Muscle layer of colon (tissue), 2 donors: ENCODE measurements around the gene HHIPL1.

ENCODE experiments used
- H3K27ac ChIP-seq: one replicate; pipeline ENCODE4 v1.7.0; 2013; ENCODE audit warnings: low read depth, mild to moderate bottlenecking, low read length, moderate library complexity
- H3K27me3 ChIP-seq, 2 donors: one replicate each; pipeline ENCODE4 v1.7.0; 2013; ENCODE audit warnings: low read length in 2 of 2, mild to moderate bottlenecking in 2 of 2; ENCODE audit not compliant: insufficient read depth in 2 of 2, control insufficient read depth in 1 of 2
- H3K36me3 ChIP-seq: one replicate; pipeline ENCODE4 v1.7.0; 2013; ENCODE audit warnings: mild to moderate bottlenecking, low read length; ENCODE audit not compliant: insufficient read depth
- H3K4me1 ChIP-seq: one replicate; pipeline ENCODE4 v1.7.0; 2013; ENCODE audit warnings: mild to moderate bottlenecking, low read length; ENCODE audit not compliant: insufficient read depth
- H3K4me3 ChIP-seq, 2 donors: one replicate each; pipeline ENCODE4 v1.7.0; 2013; ENCODE audit warnings: low read length in 2 of 2, low read depth in 1 of 2, mild to moderate bottlenecking in 1 of 2, moderate library complexity in 1 of 2
- H3K9ac ChIP-seq: one replicate; pipeline ENCODE4 v1.7.0; 2013; ENCODE audit warnings: low read length
- H3K9me3 ChIP-seq: one replicate; pipeline ENCODE4 v1.7.0; 2013; ENCODE audit warnings: mild to moderate bottlenecking, low read length
- donor health status: abdominal sarcoma.
- donor health status: Adenocarcinoma of cecum.

Gene HHIPL1

DNA sequence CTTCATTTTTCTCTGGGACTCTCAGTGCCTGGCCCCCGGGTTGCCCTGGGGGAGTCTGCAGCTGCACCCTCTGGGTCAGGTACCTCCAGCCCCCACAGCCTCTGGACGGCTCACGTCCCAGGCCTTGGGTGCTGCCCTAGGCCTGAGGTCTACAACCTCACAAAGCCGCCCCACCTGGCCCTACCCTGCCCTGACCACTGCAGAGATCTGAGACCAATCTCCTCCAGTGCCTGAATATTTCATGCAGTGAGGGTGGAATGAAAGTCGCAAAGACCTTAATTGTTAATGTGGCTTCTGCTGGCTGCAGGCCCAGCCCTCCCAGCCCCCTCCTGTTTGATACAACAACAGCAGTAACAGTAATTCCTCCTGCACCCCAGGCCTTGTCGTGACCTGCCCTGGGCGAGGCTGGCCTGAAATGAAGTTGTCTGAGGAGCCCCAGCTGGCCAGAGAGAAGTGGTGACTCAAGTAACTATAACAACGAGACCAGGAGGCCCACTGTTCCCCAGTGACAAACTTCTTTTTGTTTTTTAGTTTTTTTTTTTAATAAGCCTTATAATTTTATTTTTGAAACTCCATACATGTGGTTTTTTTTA lies 32.1 kb upstream of the HHIPL1 start:
- Histone ChIP-seq H3K4me1 (no peaks in the 10 kb centered on the region), H3K36me3 (no peaks in the 10 kb centered on the region), H3K9me3 (no peaks in the 10 kb centered on the region), H3K4me3 (no peak overlapping the region), H3K9ac (no peak overlapping the region), H3K27me3 (no peaks in the 10 kb centered on the region), H3K27ac (no peak overlapping the region)

DNA sequence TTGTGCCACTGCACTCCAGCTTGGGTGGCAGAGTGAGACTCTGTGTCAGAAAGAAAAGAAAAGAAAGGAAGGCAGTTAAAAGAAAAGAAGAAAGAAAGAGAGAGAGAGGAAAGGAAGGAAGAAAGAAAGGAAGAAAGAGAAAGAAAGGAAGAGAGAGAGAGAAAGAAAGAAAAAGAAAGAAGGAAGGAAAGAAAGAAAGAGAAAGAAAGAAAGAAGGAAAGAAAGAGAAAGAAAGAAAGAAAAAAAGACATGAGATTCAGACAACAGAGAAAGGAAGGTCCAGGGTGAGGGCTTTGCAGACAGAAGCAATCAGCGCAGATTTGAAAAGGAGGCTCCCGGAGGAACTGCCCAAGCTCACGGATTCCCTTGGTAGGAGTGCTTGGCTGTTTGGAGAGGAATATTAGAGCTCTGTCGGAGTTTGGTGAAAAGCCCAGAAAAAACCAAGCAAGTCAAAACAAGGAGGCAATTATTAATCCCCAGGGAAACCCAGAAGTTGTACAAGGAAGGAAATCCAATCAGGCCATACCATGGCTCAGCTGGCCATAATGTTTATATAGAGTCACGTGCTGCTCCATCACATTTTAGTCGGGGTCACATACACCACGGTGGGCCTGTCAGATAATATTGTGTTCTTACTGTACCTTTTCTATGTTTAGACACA lies 29.3 kb upstream of the HHIPL1 start:
- no peaks in the 10 kb centered on the region for H3K36me3 ChIP-seq
- no peak overlapping the region for H3K4me3 ChIP-seq
- H3K9me3 ChIP-seq = no peaks in the 10 kb centered on the region
- H3K9ac ChIP-seq = no peak overlapping the region
- H3K4me1 ChIP-seq = no peaks in the 10 kb centered on the region
- no peaks in the 10 kb centered on the region for H3K27me3 ChIP-seq
- H3K27ac ChIP-seq = no peak overlapping the region

DNA sequence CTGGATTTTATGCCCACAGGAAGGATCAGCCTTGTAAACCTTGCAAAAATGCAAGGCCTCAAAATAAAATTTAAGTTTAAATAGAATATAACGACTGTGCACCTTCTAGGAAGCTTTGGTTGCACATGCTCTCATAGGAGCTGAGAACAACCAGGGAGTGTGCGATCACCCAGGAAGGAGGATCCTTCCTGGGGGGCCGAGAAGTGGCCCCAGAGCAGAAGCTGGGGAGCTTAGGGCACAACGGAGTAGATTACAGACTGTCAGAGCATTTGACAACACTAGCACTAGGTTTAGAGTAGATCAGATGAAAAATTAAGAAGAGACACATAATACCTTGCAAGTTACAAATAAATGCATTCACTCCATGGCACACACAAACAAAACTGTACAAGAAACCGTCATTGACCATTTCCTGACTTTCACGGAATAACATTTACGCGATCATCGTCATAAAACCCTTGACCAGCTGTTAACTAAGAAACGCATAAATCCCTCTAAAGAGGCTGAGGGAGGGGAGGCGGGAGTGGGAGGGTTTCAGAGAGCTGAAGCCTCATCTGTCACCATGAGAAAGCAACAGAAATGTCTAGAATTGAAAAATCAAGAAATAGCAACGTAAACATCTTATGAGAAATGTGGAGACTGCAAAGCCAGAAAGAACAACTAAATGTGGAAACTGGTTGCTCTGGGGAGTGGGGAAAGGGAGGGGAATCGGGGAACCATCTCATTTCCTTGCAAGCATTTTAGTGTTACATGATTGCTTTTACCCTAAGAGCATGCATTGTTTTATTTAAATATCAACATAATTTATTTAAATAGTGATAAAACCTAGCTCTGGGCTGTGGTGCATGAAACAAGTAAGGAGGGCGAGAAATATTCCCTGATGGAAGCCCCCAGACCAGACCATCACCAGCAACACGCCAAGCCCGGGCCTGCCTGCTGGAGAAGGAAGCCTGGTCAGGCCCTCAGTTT lies 27.8 kb upstream of the HHIPL1 start:
- Histone ChIP-seq H3K27ac (no peak overlapping the region), H3K36me3 (no peaks in the 10 kb centered on the region), H3K9ac (no peak overlapping the region), H3K27me3 (no peaks in the 10 kb centered on the region), H3K4me1 (no peaks in the 10 kb centered on the region), H3K9me3 (no peaks in the 10 kb centered on the region), H3K4me3 (no peak overlapping the region)

DNA sequence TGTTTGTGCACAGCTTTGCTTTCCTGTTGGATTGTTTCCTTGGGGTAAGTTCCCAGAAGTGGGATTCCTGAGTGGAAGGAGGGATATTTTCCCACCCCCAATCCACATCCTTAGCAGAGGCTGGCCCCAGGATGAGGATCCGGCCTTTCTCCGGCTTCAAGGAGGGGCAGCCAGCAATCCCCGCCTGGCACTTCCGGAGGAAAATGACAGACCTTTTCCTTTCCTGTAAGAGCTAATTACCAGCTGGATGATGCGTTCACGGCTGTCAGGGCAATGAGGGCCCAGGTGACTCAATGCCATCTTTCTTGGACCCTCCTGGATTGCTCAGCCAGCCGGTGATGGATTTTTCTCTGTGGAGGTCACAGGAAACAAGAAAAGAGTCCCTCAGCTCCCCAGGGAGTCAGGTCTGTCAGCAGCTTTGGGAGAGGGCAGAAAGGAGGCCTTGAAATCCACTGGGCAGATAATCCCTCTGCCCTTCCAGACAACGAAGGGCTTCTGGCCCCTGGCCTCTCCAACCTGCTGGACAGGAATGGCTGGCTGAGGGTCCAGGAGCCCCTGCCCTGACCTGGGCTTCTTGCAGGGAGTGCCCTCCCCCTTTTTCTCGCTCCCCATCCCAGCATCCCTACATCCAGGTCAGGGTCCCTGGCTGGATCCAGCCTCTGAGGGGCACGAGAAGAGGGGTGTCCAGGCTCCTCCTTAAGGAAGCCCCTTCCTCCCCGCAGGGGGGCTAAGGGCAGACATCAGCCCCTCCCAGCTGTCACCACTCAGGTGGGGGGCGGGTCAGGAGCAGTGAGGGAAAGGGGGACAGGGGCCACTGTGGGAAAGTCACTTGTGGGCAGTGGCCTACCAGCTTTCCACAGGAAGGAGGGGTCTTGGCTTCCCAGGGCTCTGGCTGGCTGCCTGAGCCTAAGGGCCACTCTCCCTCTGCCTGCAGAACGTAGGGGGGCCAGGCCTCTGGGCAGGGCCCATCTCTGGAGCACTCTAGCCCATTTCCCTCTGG lies 24.8 kb upstream of the HHIPL1 start:
- Histone ChIP-seq H3K27me3 (no peaks in the 10 kb centered on the region), H3K9me3 (no peaks in the 10 kb centered on the region), H3K4me3 (no peak overlapping the region), H3K9ac (no peak overlapping the region), H3K4me1 (peaks cover 22% of the 10 kb centered on the region), H3K27ac (no peak overlapping the region), H3K36me3 (no peaks in the 10 kb centered on the region)

DNA sequence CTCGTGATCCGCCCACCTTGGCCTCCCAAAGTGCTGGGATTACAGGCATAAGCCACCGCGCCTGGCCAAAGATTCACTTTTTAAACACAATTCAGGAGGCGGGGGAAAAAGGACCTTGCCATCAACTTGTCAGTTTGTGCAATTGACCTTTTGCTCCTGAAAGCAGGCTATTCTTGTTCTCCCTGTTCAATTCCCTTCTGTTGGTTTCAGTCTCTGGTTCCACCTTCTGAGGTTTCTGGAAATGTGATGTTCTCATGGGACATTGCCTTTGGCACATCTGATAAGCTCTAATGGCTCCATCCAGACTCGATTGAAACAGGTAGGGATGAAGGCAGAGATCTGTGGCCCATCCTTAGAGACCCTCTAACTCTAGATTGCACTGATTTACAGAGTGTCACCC lies 23.0 kb upstream of the HHIPL1 start:
- H3K27me3 ChIP-seq = no peaks in the 10 kb centered on the region
- H3K36me3 ChIP-seq = no peaks in the 10 kb centered on the region
- H3K4me1 ChIP-seq = peaks cover 22% of the 10 kb centered on the region
- H3K9ac ChIP-seq = no peak overlapping the region
- H3K27ac ChIP-seq = no peak overlapping the region
- no peak overlapping the region for H3K4me3 ChIP-seq
- no peaks in the 10 kb centered on the region for H3K9me3 ChIP-seq

DNA sequence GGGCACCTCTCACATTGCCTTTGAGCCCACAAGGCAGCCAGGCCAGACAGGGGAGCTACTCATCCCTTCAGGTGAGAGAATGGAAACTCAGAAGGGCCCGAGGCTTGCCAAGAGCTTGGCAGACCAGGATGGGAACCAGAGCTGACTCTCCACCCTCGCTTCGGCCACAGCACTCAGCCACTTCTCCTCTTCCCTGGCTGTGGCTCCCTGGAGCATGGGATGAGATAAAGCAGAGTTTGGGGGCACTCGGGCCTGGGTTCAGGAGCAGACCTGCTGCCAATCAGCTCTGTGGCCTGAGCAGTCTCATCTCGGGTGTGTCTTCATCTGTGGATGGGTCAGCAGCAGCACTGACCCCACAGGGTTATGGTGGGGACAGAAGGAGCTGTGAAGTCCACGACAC lies 20.9 kb upstream of the HHIPL1 start:
- H3K4me3 ChIP-seq = no peak overlapping the region

DNA sequence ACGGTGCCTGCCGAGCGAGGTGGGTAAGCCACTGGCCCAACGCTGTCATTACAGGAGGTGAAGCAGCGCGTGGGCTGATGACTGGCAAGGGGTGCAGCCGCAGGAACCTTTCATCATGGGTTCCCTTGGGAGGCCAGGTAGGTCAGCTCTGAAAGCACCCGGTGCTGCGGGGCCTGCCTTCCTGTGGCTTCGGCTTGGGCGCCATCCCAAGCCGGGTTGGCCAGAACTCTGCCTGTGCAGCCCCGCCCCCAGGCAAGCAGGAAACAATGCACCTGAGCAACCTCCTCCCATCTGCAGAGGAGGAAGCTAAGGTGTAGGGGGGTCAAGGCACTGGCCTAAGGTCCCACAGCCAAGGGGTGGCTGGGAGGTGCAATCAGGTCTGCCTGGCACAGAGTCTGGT lies 20.0 kb upstream of the HHIPL1 start:
- H3K27me3 ChIP-seq = no peaks in the 10 kb centered on the region
- no peak overlapping the region for H3K4me3 ChIP-seq
- H3K36me3 ChIP-seq = no peaks in the 10 kb centered on the region
- no peaks in the 10 kb centered on the region for H3K9me3 ChIP-seq
- peaks cover 22% of the 10 kb centered on the region for H3K4me1 ChIP-seq
- H3K9ac ChIP-seq = no peak overlapping the region
- no peak overlapping the region for H3K27ac ChIP-seq

More for the DNA sequence above, 20.9 kb upstream of the HHIPL1 start:
- Histone ChIP-seq H3K9ac (no peak overlapping the region), H3K27me3 (no peaks in the 10 kb centered on the region), H3K4me1 (peaks cover 22% of the 10 kb centered on the region), H3K36me3 (no peaks in the 10 kb centered on the region), H3K27ac (no peak overlapping the region), H3K9me3 (no peaks in the 10 kb centered on the region)

DNA sequence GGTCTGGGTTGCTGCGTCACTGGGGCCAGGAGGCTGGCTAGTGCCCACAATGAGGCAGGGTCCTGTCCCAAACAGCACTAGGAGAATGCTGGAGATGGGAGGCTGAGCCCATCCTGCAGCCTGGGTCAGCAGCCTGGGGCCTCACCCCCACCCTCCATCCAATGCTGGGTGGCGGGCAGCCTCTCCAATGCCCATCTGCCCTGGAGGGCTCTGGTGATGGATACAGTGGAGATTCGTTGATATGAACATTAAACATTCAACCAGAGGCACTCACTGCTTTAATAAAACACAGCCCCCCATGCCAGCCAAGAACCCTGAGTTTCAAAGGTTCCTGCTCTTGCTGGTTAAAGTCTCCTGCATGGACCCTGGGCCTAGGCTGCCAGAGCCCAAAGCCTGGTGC lies 19.5 kb upstream of the HHIPL1 start:
- H3K4me3 ChIP-seq = no peak overlapping the region
- H3K27ac ChIP-seq = no peak overlapping the region
- H3K9ac ChIP-seq = no peak overlapping the region
- no peaks in the 10 kb centered on the region for H3K27me3 ChIP-seq
- H3K9me3 ChIP-seq = no peaks in the 10 kb centered on the region
- H3K36me3 ChIP-seq = no peaks in the 10 kb centered on the region
- peaks cover 22% of the 10 kb centered on the region for H3K4me1 ChIP-seq

DNA sequence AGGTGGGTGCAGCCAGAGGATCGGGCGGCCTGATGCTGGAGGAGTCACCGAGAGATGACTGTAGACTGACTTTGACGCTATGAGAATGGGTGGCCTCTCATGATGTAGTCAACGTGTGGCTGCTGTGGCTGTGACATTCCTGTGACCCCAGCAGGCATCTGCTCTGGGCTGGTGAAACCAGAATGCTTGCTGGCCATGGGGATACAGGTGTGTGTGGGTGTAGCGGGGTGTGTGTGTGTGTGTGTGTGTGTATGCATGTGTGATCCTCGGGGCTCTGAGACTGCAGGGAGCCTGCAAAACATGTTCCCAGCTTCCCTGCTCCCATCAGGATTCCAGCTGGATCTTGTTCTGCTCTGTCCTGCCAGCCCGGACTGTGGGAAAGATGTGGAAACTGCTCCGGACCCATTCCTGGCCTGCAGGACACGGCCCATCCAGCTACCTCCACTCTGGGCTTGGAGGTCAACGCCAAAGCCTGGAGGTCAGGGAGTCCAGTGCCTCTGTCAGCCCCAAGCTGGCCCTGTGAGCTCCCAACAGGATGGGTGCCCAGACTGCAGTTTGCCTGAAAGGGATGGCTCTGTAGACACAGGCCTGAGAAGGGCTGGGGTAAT lies 18.8 kb upstream of the HHIPL1 start:
- Histone ChIP-seq H3K27me3 (no peaks in the 10 kb centered on the region), H3K4me1 (peaks cover 22% of the 10 kb centered on the region), H3K4me3 (no peak overlapping the region), H3K27ac (no peak overlapping the region), H3K9ac (no peak overlapping the region), H3K36me3 (no peaks in the 10 kb centered on the region), H3K9me3 (no peaks in the 10 kb centered on the region)

DNA sequence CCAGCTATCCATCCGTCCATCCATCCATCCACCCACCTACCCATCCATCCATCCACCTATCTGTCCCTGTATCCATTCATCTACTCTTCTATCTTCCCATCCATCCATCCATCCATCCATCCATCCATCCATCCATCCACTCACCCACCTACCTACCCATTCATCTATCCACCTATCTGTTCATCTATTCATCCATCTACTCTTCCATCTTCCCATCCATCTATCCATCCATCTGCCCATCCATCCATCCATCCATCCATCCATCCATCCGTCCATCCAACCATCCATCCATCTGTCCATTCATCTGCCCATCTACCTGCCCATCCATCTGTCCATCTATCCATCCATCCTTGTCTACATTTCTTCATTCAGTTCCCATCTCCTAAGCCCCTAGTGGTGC lies 17.8 kb upstream of the HHIPL1 start:
- Histone ChIP-seq H3K4me1 (peaks cover 22% of the 10 kb centered on the region), H3K36me3 (no peaks in the 10 kb centered on the region), H3K9me3 (no peaks in the 10 kb centered on the region), H3K4me3 (no peak overlapping the region), H3K9ac (no peak overlapping the region), H3K27me3 (no peaks in the 10 kb centered on the region), H3K27ac (no peak overlapping the region)
